Measurements from ENCODE around the gene SDHAF4.
"Not testable (repeated sequence)": the region's sequence is repeated elsewhere in the genome, so short reads cannot be mapped to it uniquely, and the experiment has no call there.

Gene SDHAF4
- 4.1 to 6.5 reads per million in 2 donors for total RNA-seq

GRCh38 chr6:70566751-70567382 is at the start of gene SDHAF4:
Gene SDHAF4, plus strand, starts transcription at chr6:70566930. Its CDS starts 11 bp downstream, at chr6:70566941.
- DNase-seq, result peak; percentile 89 to 92 (median 91)

DNA sequence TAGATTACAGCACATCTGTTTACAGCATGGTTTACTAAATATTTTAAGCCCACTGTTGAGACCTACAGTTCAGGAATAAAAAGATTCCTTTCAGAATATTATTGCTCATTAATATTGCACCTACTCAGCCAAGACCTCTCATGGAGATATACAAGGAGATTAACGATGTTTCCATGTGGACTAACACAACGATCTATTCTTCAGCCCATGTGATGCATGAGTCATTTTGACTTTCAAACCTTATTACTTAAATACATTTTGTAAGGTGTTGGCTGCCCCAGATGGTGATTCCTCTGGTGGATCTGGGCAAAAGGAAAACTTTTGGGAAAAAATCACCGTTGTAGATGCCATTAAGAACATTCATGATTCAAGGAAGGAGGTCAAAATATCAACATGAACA is 48.0 kb upstream of the SDHAF4 start:
- no peak for DNase-seq

GRCh38 chr6:70520575-70520974 is 46.2 kb upstream of the SDHAF4 start:
- DNase-seq, result peak in 1 of 5 experiments; percentile 37

DNA sequence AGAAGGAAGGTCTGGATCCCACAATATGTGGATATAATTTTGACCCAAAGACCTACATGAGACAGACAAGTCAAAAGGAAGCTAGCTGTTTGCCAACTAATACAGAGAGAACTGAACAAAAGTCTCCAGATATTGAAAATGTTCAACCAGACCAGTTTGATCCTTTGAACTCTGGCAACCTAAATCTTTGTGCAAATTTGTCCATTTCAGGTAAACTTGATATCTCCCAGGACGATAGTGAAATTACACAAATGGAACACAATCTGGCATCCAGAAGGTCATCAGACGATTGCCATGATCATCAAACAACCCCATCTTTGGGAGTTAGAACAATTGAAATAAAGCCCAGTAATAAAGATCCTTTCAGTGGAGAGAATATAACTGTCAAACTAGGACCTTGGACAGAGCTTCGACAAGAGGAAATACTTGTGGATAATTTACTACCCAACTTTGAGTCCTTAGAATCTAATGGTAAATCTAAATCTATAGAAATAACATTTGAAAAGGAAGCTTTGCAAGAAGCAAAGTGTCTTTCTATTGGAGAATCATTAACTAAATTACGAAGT is 41.9 kb upstream of the SDHAF4 start:
- DNase-seq, result no peak

- no peak for DNase-seq
These were observed 39.5 kb upstream of the SDHAF4 start for GRCh38 chr6:70527071-70527737.

- DNase-seq, result no peak
These were observed 36.7 kb upstream of the SDHAF4 start for GRCh38 chr6:70530023-70530422.

GRCh38 chr6:70531133-70531532 is 35.6 kb upstream of the SDHAF4 start:
- DNase-seq, result no peak

DNA sequence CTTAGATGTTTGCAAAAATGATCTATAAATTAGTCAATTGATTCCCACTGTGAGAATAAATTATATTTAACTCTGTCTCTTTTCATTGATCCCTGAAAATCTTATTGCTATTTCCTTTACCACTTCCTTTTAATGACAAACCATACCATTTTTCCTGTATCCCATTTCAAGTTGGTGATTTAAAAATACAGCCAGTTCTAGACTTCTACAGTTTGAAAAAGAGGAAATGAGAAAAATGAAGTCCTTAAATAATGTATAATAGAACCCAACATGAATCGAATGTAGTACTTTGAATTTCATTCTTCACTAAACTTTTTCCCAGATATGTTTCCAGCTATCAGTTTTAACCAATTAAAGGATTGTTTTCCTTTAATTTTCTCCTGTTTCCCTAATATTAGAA is 29.5 kb upstream of the SDHAF4 start:
- no peak for DNase-seq

- peak in 1 of 5 experiments; percentile 10 for DNase-seq
These were observed 28.4 kb upstream of the SDHAF4 start for GRCh38 chr6:70538376-70538775.

GRCh38 chr6:70547313-70547712 is 19.4 kb upstream of the SDHAF4 start:
- DNase-seq, result peak in 1 of 5 experiments; percentile 27

DNA sequence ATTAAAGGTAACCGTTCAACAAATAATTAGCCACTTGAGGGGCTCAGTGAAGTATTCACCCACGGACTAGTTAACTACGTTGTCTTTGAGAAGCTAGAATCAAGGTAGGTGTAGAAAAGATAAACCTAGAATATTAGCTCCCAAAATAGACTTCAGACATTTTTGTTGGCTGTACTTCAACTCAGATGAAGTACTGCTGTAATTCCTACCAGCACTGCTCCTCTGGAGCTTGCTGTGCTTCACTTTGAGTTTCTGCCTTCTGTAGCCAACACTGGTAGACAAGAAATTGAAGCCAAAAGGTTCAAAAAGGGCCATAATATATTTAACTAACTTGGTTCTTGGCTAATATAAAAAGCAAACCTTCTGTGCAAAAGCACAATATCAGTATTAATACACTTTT is 18.8 kb upstream of the SDHAF4 start:
- no peak for DNase-seq

GRCh38 chr6:70549327-70549726 is 17.4 kb upstream of the SDHAF4 start:
- no peak for DNase-seq

DNA sequence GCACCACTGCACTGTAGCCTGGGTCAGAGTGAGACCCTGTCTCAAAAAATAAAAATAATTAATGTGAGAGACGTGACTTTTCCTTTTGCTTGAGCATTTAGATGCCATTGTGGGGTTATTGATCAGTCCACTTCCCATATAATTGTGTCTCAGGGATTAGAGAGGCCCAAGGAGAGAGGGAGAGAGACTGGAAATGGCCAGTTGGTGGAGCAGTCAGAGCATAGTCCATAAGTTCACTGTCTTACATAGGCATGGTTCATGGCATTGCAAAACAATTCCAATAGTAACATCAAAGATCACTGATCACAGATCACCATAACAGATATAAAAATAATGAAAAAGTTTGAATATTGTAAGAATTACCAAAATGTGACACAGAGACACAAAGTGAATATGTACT is 15.2 kb upstream of the SDHAF4 start:
- no peak for DNase-seq

DNA sequence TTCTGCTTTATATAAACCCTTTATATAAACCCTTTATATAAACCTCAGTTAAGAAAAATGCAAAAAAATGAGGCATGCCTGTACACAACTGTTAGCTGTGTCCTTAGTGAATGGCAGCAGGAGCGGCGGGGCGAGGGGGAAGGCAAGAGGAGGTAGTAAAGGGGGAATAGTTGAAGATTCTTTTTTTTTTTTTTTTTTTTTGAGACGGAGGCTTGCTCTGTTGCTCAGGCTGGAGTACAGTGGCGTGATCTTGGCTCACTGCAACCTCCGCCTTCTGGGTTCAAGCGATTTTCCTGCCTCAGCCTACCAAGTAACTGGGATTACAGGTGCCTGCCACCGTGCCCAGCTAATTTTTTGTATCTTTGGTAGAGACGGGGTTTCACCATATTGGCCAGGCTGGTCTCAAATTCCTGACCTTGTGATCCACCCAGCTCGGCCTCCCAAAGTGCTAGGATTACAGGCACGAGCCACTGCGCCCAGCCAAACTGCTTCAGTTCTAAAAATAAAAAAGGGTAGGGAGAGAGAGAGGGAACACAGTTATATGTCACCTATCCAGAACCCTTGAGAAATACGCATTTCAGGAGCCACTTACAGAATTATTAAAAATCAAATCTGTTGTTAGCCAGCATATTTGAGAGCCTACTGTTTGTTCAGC is 14.3 kb upstream of the SDHAF4 start:
- DNase-seq, result not testable (repeated sequence)

- no peak for DNase-seq
These were observed 13.8 kb upstream of the SDHAF4 start for GRCh38 chr6:70552974-70553373.

GRCh38 chr6:70557998-70558397 is 8.7 kb upstream of the SDHAF4 start:
- peak in 1 of 5 experiments; percentile 4 for DNase-seq

- DNase-seq, result not testable (repeated sequence)
These were observed 4.3 kb upstream of the SDHAF4 start for GRCh38 chr6:70562401-70562800.

- DNase-seq, result no peak
These were observed 3.2 kb upstream of the SDHAF4 start for GRCh38 chr6:70563530-70563929.

GRCh38 chr6:70574643-70575042 is 7.9 kb downstream of the SDHAF4 start:
- no peak for DNase-seq

- no peak for DNase-seq
These were observed 9.3 kb downstream of the SDHAF4 start for GRCh38 chr6:70575899-70576495.

DNA sequence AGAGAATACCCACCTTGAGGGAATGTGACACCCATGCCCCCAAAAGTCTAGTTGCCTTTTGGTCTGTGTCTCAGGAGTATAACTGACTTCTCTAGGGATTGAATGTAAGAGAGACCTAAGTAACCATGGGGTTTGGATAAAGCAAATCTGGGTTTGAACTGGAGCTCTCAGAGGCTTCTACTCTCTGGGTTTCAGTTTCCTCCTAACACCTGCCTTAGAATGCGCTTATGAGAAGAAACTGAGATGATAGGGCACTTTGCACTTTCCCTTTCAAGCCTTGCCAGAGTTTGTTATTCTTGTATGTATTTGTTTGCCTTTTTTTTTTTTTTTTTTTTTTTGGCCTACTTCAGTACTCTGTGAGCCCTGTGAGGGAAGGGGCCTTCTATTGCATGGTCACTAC is 19.4 kb downstream of the SDHAF4 start:
- peak in 1 of 5 experiments; percentile 38 for DNase-seq

- no peak for DNase-seq
These were observed 23.7 kb downstream of the SDHAF4 start for GRCh38 chr6:70590400-70590799.
